Colonic mucosa (tissue), 4 donors: ENCODE measurements around the gene SPEF2. TPM values are rescaled to one million over a fixed set of nuclear protein-coding genes. Genes with fewer than 3 reads are reported as not detected.
"Not testable (repeated sequence)": the region's sequence is repeated elsewhere in the genome, so short reads cannot be mapped to it uniquely, and the experiment has no call there.

Source experiments
- DNase-seq: peaks from one replicate; pipeline ENCODE4 v3.0.0-alpha.2; 2020
- H3K27ac ChIP-seq: fragments of 200-600 bp; one replicate; pipeline ENCODE4 v1.8.0; 2021
- H3K27me3 ChIP-seq: fragments of 200-600 bp; one replicate; pipeline ENCODE4 v1.8.0; 2021
- H3K36me3 ChIP-seq: fragments of 200-600 bp; one replicate; pipeline ENCODE4 v1.8.0; 2021
- H3K4me1 ChIP-seq: fragments of 200-600 bp; one replicate; pipeline ENCODE4 v1.8.0; 2021; ENCODE audit warnings: mild to moderate bottlenecking
- H3K4me3 ChIP-seq: fragments of 200-600 bp; one replicate; pipeline ENCODE4 v1.8.0; 2021
- H3K9ac ChIP-seq, 2 donors: one replicate each; pipeline ENCODE4 v1.7.0; 2013; ENCODE audit warnings: control low read depth in 2 of 2, low read depth in 2 of 2, low read length in 2 of 2
- H3K9me3 ChIP-seq: fragments of 200-600 bp; one replicate; pipeline ENCODE4 v1.8.0; 2021
- CTCF ChIP-seq: fragments of 200-600 bp; IDR thresholded peaks from one replicate; pipeline ENCODE4 v1.8.0; 2022; ENCODE audit warnings: antibody characterized with exemption, mild to moderate bottlenecking
- intact Hi-C: fragments of 100-400 bp; cut with DNase I; formaldehyde crosslinking; loops from one replicate; pipeline ENCODE4 v1.14.1; 2022
- total RNA-seq, 2 donors: library from RNA; stranded (reverse); fragmentation: NEBNext Ultra II Directional in 1 of 2; extraction: Animal tissue kit (Norgen Biotek cat#: 25700) in 1 of 2; gene quantifications; one replicate each; pipeline ENCODE4 v1.2.1, GENCODE V29; 2021
- donor health status: healthy.
- donor health status: DM: no; HTN: no; CAD: no.
- donor health status: DM: no; HTN: no; CAD: no.

Gene SPEF2
- total RNA-seq, 2 donors from 2014 or later: 3.3 to 6.0 TPM

GRCh38 chr5:35665096-35665495 lies 47.4 kb downstream of the SPEF2 start:
- DNase-seq: no peak
- Histone ChIP-seq H3K36me3 (no peaks in the 10 kb centered on the region), H3K27ac (no peak overlapping the region), H3K4me3 (no peak overlapping the region), H3K9ac (no peak overlapping the region), H3K4me1 (no peaks in the 10 kb centered on the region), H3K27me3 (no peaks in the 10 kb centered on the region), H3K9me3 (no peaks in the 10 kb centered on the region)
- intact Hi-C loops: no loop called here
- TF ChIP-seq CTCF: no peak

- no peak overlapping the region for H3K27ac ChIP-seq
- H3K4me3 ChIP-seq: no peak overlapping the region
- no peak overlapping the region for H3K9ac ChIP-seq
- H3K4me1 ChIP-seq: no peaks in the 10 kb centered on the region
- no peaks in the 10 kb centered on the region for H3K27me3 ChIP-seq
- no peak for TF ChIP-seq CTCF
- H3K36me3 ChIP-seq: no peaks in the 10 kb centered on the region
- no peak for DNase-seq
- no peaks in the 10 kb centered on the region for H3K9me3 ChIP-seq
- intact Hi-C loops: no loop called here
These were observed 50.7 kb downstream of the SPEF2 start for GRCh38 chr5:35668319-35668718.

- no peaks in the 10 kb centered on the region for H3K27me3 ChIP-seq
- no peak overlapping the region for H3K4me3 ChIP-seq
- intact Hi-C loops: no loop called here
- no peaks in the 10 kb centered on the region for H3K36me3 ChIP-seq
- H3K4me1 ChIP-seq: no peaks in the 10 kb centered on the region
- H3K9ac ChIP-seq: no peak overlapping the region
- no peak for DNase-seq
- H3K9me3 ChIP-seq: no peaks in the 10 kb centered on the region
- TF ChIP-seq CTCF: no peak
- H3K27ac ChIP-seq: no peak overlapping the region
These were observed 51.1 kb downstream of the SPEF2 start for GRCh38 chr5:35668794-35669193.

- TF ChIP-seq CTCF: no peak
- no peak overlapping the region for H3K27ac ChIP-seq
- DNase-seq: no peak
- no peaks in the 10 kb centered on the region for H3K27me3 ChIP-seq
- no peak overlapping the region for H3K9ac ChIP-seq
- H3K9me3 ChIP-seq: no peaks in the 10 kb centered on the region
- no peaks in the 10 kb centered on the region for H3K4me1 ChIP-seq
- intact Hi-C loops: no loop called here
- H3K4me3 ChIP-seq: no peak overlapping the region
- H3K36me3 ChIP-seq: no peaks in the 10 kb centered on the region
These were observed 54.1 kb downstream of the SPEF2 start for GRCh38 chr5:35671541-35672295.

GRCh38 chr5:35672296-35672655 lies 54.6 kb downstream of the SPEF2 start:
- H3K9me3 ChIP-seq, intact Hi-C loops, H3K4me1 ChIP-seq, H3K36me3 ChIP-seq, H3K9ac ChIP-seq, H3K27ac ChIP-seq, H3K27me3 ChIP-seq, DNase-seq, H3K4me3 ChIP-seq: not testable (repeated sequence)

- Histone ChIP-seq H3K9me3 (no peaks in the 10 kb centered on the region), H3K27ac (no peak overlapping the region), H3K9ac (no peak overlapping the region), H3K4me1 (no peaks in the 10 kb centered on the region), H3K27me3 (no peaks in the 10 kb centered on the region), H3K36me3 (no peaks in the 10 kb centered on the region), H3K4me3 (no peak overlapping the region)
- no peak for DNase-seq
- intact Hi-C loops: no loop called here
- TF ChIP-seq CTCF: no peak
These were observed 55.3 kb downstream of the SPEF2 start for GRCh38 chr5:35672995-35673394.
